GM12891 (cell line): ENCODE results near the gene DERL2.

Experiments
- POLR2A ChIP-seq: IDR thresholded peaks from 2 replicates; pipeline ENCODE4 v1.6.1; 2011; ENCODE audit warnings: low read depth, low read length, control low read depth
- POLR2AphosphoS5 ChIP-seq: IDR thresholded peaks from 2 replicates; pipeline ENCODE4 v1.6.1; 2011; ENCODE audit warnings: low read depth, low read length, control low read depth
- SPI1 ChIP-seq: IDR thresholded peaks from 2 replicates; pipeline ENCODE4 v1.6.1; 2011; ENCODE audit warnings: low read depth, low read length, control low read depth
- TAF1 ChIP-seq: IDR thresholded peaks from 2 replicates; pipeline ENCODE4 v1.6.1; 2011; ENCODE audit warnings: low read depth, low read length, control low read depth

DNA sequence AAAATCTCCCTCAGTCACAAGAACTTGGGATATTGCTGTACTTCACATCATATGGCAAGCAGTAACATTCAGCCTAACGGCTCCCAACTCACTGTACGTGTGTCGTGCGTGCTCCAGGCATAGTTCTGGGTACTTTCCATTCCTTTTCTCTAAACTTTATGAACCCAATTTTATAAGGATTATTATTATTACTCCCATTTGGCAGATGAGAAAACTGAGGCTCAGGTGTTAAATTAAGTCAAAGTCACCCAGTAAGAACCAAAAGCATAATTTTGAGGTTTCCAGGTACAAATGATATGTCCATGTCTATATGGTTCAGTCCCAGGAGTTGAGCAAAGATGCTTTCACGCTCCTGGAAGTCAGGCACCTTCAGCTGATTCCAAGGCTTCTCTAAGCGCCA lies 42.2 kb downstream of the DERL2 start:
- TF ChIP-seq POLR2A (no peak), POLR2AphosphoS5 (no peak), SPI1 (no peak), TAF1 (no peak)
